ENCODE measurements around the gene TEX19.

GRCh38 chr17:82330322-82331239 is 28.5 kb upstream of the TEX19 start:
- no peak for TF ChIP-seq CTCF (IDR thresholded peaks at IDR 0.05)
- TF ChIP-seq POLR2AphosphoS5 (IDR thresholded peaks at IDR 0.05) = no peak
